ENCODE results near the gene UGT2A1. TPM values are rescaled to one million over a fixed set of nuclear protein-coding genes. Genes with fewer than 3 reads are reported as not detected.
"Not testable (repeated sequence)": the region's sequence is repeated elsewhere in the genome, so short reads cannot be mapped to it uniquely, and the experiment has no call there.

Gene UGT2A1
- total RNA-seq, 2 experiments from 2014 or later, result not detected

GRCh38 chr4:69668680-69669079 is 15.6 kb upstream of the UGT2A1 start:
- POLR2A ChIA-PET, result no interaction called here

GRCh38 chr4:69664009-69664408 is 11.0 kb upstream of the UGT2A1 start:
- H3K79me2 ChIP-seq (ENCODE audit: insufficient read depth, low read depth, low read length); H3K9me2 ChIP-seq (ENCODE audit: insufficient read depth, low read length); H3K4me1 ChIP-seq (ENCODE audit: insufficient read depth, low read length, poor library complexity, severe bottlenecking); H3K4me2 ChIP-seq (ENCODE audit: low read length); H3K9me3 ChIP-seq (ENCODE audit: low read length); H3K4me3 ChIP-seq (ENCODE audit: low read depth, low read length, poor library complexity, severe bottlenecking); H3K36me3 ChIP-seq (ENCODE audit: insufficient read depth, low read length); BruUV-seq (replicated peaks); intact Hi-C loops (cut with micrococcal nuclease; ENCODE audit: unreplicated experiment); CTCF ChIA-PET (ENCODE audit: unreplicated experiment); POLR2A ChIA-PET; H3K27ac ChIP-seq (ENCODE audit: low read depth, low read length, poor library complexity, severe bottlenecking); H2AFZ ChIP-seq (ENCODE audit: low read length); H4K20me1 ChIP-seq (ENCODE audit: insufficient read depth, low read length); DNase-seq (ENCODE audit: low spot score): not testable (repeated sequence)

More at GRCh38 chr4:69668680-69669079, 15.6 kb upstream of the UGT2A1 start:
- Histone ChIP-seq H3K4me1 (ENCODE audit: insufficient read depth, low read length, poor library complexity, severe bottlenecking) (no peaks in the 10 kb centered on the region), H3K27ac (ENCODE audit: low read depth, low read length, poor library complexity, severe bottlenecking) (no peak overlapping the region), H3K9me2 (ENCODE audit: insufficient read depth, low read length) (no peaks in the 10 kb centered on the region), H2AFZ (ENCODE audit: low read length) (no peak overlapping the region), H3K36me3 (ENCODE audit: insufficient read depth, low read length) (no peaks in the 10 kb centered on the region), H3K4me2 (ENCODE audit: low read length) (no peak overlapping the region), H3K4me3 (ENCODE audit: low read depth, low read length, poor library complexity, severe bottlenecking) (no peak overlapping the region), H4K20me1 (ENCODE audit: insufficient read depth, low read length) (no peaks in the 10 kb centered on the region), H3K79me2 (ENCODE audit: insufficient read depth, low read depth, low read length) (no peaks in the 10 kb centered on the region), H3K9me3 (ENCODE audit: low read length) (no peaks in the 10 kb centered on the region)
- TF ChIP-seq CTCF (conservative IDR thresholded peaks at IDR 0.05; ENCODE audit: low read length) (no peak), EZH2phosphoT487 (IDR thresholded peaks at IDR 0.05; ENCODE audit: borderline replicate concordance, low read depth, low read length) (no peak)
- intact Hi-C loops (cut with micrococcal nuclease; ENCODE audit: unreplicated experiment), result no loop called here
- no peak for DNase-seq (ENCODE audit: low spot score)
- CTCF ChIA-PET (ENCODE audit: unreplicated experiment), result no interaction called here
- no TSS peak for BruUV-seq (replicated peaks)

- CTCF ChIA-PET (ENCODE audit: unreplicated experiment), result not testable (repeated sequence)
These were observed 8.2 kb upstream of the UGT2A1 start for GRCh38 chr4:69661130-69661803.

GRCh38 chr4:69658133-69658532 is 5.1 kb upstream of the UGT2A1 start:
- Histone ChIP-seq H2AFZ (ENCODE audit: low read length) (no peak overlapping the region), H3K36me3 (ENCODE audit: insufficient read depth, low read length) (no peaks in the 10 kb centered on the region), H3K9me2 (ENCODE audit: insufficient read depth, low read length) (no peaks in the 10 kb centered on the region), H3K4me3 (ENCODE audit: low read depth, low read length, poor library complexity, severe bottlenecking) (no peak overlapping the region), H3K9me3 (ENCODE audit: low read length) (no peaks in the 10 kb centered on the region), H4K20me1 (ENCODE audit: insufficient read depth, low read length) (no peaks in the 10 kb centered on the region), H3K79me2 (ENCODE audit: insufficient read depth, low read depth, low read length) (no peaks in the 10 kb centered on the region), H3K27ac (ENCODE audit: low read depth, low read length, poor library complexity, severe bottlenecking) (no peak overlapping the region), H3K4me2 (ENCODE audit: low read length) (no peak overlapping the region), H3K4me1 (ENCODE audit: insufficient read depth, low read length, poor library complexity, severe bottlenecking) (no peaks in the 10 kb centered on the region)
- intact Hi-C loops (cut with micrococcal nuclease; ENCODE audit: unreplicated experiment), result no loop called here
- POLR2A ChIA-PET, result no interaction called here
- CTCF ChIA-PET (ENCODE audit: unreplicated experiment), result no interaction called here
- no peak for TF ChIP-seq EZH2phosphoT487 (IDR thresholded peaks at IDR 0.05; ENCODE audit: borderline replicate concordance, low read depth, low read length)
- no peak for TF ChIP-seq CTCF (conservative IDR thresholded peaks at IDR 0.05; ENCODE audit: low read length)
- no TSS peak for BruUV-seq (replicated peaks)
- DNase-seq (ENCODE audit: low spot score), result no peak

More at GRCh38 chr4:69661130-69661803, 8.2 kb upstream of the UGT2A1 start:
- H3K79me2 ChIP-seq (ENCODE audit: insufficient read depth, low read depth, low read length); BruUV-seq (replicated peaks); H3K27ac ChIP-seq (ENCODE audit: low read depth, low read length, poor library complexity, severe bottlenecking); H3K4me3 ChIP-seq (ENCODE audit: low read depth, low read length, poor library complexity, severe bottlenecking); H3K9me2 ChIP-seq (ENCODE audit: insufficient read depth, low read length); POLR2A ChIA-PET; H3K4me1 ChIP-seq (ENCODE audit: insufficient read depth, low read length, poor library complexity, severe bottlenecking); H3K36me3 ChIP-seq (ENCODE audit: insufficient read depth, low read length); H3K4me2 ChIP-seq (ENCODE audit: low read length); H2AFZ ChIP-seq (ENCODE audit: low read length); DNase-seq (ENCODE audit: low spot score); intact Hi-C loops (cut with micrococcal nuclease; ENCODE audit: unreplicated experiment); H4K20me1 ChIP-seq (ENCODE audit: insufficient read depth, low read length); H3K9me3 ChIP-seq (ENCODE audit: low read length): not testable (repeated sequence)

Data from OCI-LY7 (cell line).